IMR-90 (cell line): Measurements from ENCODE around the gene SNRPB. TPM values are rescaled to one million over a fixed set of nuclear protein-coding genes. Genes with fewer than 3 reads are reported as not detected.

ENCODE experiments used
- ATAC-seq: fragments of 200-7000 bp; cut with Tn5 transposase; 2 replicates; pipeline ENCODE4 v1.9.1; 2020; ENCODE audit warnings: low read depth, mild to moderate bottlenecking, moderate library complexity
- BruUV-seq: library from RNA; stranded (reverse); fragments of 400-500 nt; replicated peaks from 2 replicates; lab custom pipeline; 2021; lab: Mats Ljungman, UMichigan
- CTCF ChIA-PET: fragments of 300-600 bp; formaldehyde crosslinking; extraction: SDS; loops from one replicate; lab custom pipeline; 2021; ENCODE audit warnings: antibody characterized with exemption; lab: Yijun Ruan, JAX
- POLR2A ChIA-PET: fragments of 300-600 bp; sonication (Branson Sonifier 250); formaldehyde crosslinking; loops from one replicate; lab custom pipeline; 2022; ENCODE audit warnings: antibody characterized with exemption; ENCODE audit not compliant: unreplicated experiment; lab: Charles Lee
- DNase-seq: peaks from one replicate; pipeline ENCODE4 v3.0.0; 2013
- H2AFZ ChIP-seq: replicated peaks from 2 replicates; pipeline ENCODE3; 2013; ENCODE audit warnings: low read length, mild to moderate bottlenecking; ENCODE audit not compliant: poor library complexity
- H2AK5ac ChIP-seq: 2 replicates; pipeline ENCODE4 v1.6.1; 2013; ENCODE audit warnings: low read depth, low read length, inconsistent platforms
- H2AK9ac ChIP-seq: replicated peaks from 2 replicates; pipeline ENCODE3; 2013; ENCODE audit warnings: mild to moderate bottlenecking, low read depth, low read length, moderate library complexity; ENCODE audit not compliant: poor library complexity
- H2BK120ac ChIP-seq: 2 replicates; pipeline ENCODE4 v1.6.1; 2013; ENCODE audit warnings: low read depth, low read length, inconsistent platforms
- H2BK15ac ChIP-seq: 3 replicates; pipeline ENCODE4 v1.6.1; 2013; ENCODE audit warnings: low read depth, low read length, inconsistent platforms
- H2BK20ac ChIP-seq: 2 replicates; pipeline ENCODE4 v1.6.1; 2013; ENCODE audit warnings: low read depth, mild to moderate bottlenecking, inconsistent platforms, low read length, moderate library complexity
- H2BK5ac ChIP-seq: 2 replicates; pipeline ENCODE4 v1.6.1; 2013; ENCODE audit warnings: mild to moderate bottlenecking, low read depth, low read length, inconsistent platforms; ENCODE audit not compliant: poor library complexity, severe bottlenecking
- H3K14ac ChIP-seq: replicated peaks from 2 replicates; pipeline ENCODE4 v1.6.1; 2013; ENCODE audit warnings: low read depth, low read length, inconsistent platforms
- H3K18ac ChIP-seq: 2 replicates; pipeline ENCODE4 v1.6.1; 2013; ENCODE audit warnings: low read depth, low read length, control low read depth
- H3K23ac ChIP-seq: 2 replicates; pipeline ENCODE4 v1.6.1; 2013; ENCODE audit warnings: low read depth, low read length, inconsistent platforms
- H3K27ac ChIP-seq: 2 replicates; pipeline ENCODE4 v1.5.1; 2013; ENCODE audit warnings: mild to moderate bottlenecking, control low read depth, low read length; ENCODE audit not compliant: insufficient read depth
- H3K27me3 ChIP-seq: 2 replicates; pipeline ENCODE4 v1.6.1; 2013; ENCODE audit warnings: low read length; ENCODE audit not compliant: control insufficient read depth, insufficient read depth
- H3K36me3 ChIP-seq: 2 replicates; pipeline ENCODE4 v1.6.1; 2013; ENCODE audit warnings: low read length, mixed read lengths; ENCODE audit not compliant: control insufficient read depth, insufficient read depth
- H3K4ac ChIP-seq: 2 replicates; pipeline ENCODE4 v1.6.1; 2013; ENCODE audit warnings: low read depth, low read length, inconsistent platforms
- H3K4me1 ChIP-seq: 2 replicates; pipeline ENCODE4 v1.6.1; 2013; ENCODE audit warnings: low read length, mixed read lengths; ENCODE audit not compliant: control insufficient read depth, insufficient read depth
- H3K4me2 ChIP-seq: 2 replicates; pipeline ENCODE4 v1.6.1; 2013; ENCODE audit warnings: low read depth, mild to moderate bottlenecking, control low read depth, low read length, moderate library complexity
- H3K4me3 ChIP-seq: 2 replicates; pipeline ENCODE4 v1.5.1; 2013; ENCODE audit warnings: low read depth, mild to moderate bottlenecking, control low read depth, low read length, moderate library complexity; ENCODE audit not compliant: insufficient read depth
- H3K56ac ChIP-seq: 2 replicates; pipeline ENCODE4 v1.6.1; 2013; ENCODE audit warnings: low read length, inconsistent platforms; ENCODE audit not compliant: insufficient read depth; ENCODE audit errors: extremely low read depth
- H3K79me1 ChIP-seq, 2 experiments: 2 replicates each; pipeline ENCODE4 v1.6.1; 2013; ENCODE audit warnings: low read length in 2 of 2, inconsistent platforms in 1 of 2, low read depth in 1 of 2
- H3K9ac ChIP-seq: 2 replicates; pipeline ENCODE4 v1.6.1; 2013; ENCODE audit warnings: low read depth, low read length, control low read depth
- H3K9me1 ChIP-seq: 2 replicates; pipeline ENCODE4 v1.6.1; 2013; ENCODE audit warnings: low read length, inconsistent platforms; ENCODE audit not compliant: insufficient read depth
- H3K9me3 ChIP-seq: 2 replicates; pipeline ENCODE4 v1.6.1; 2013; ENCODE audit warnings: low read length; ENCODE audit not compliant: control insufficient read depth, insufficient read depth
- H4K20me1 ChIP-seq: 2 replicates; pipeline ENCODE4 v1.6.1; 2013; ENCODE audit warnings: low read length, inconsistent platforms; ENCODE audit not compliant: insufficient read depth
- H4K5ac ChIP-seq: 2 replicates; pipeline ENCODE4 v1.6.1; 2013; ENCODE audit warnings: mild to moderate bottlenecking, low read depth, low read length, control low read depth
- H4K8ac ChIP-seq, 2 experiments: 2 replicates each; pipeline ENCODE4 v1.6.1; 2013; ENCODE audit warnings: low read depth in 2 of 2, low read length in 2 of 2, control low read depth in 1 of 2, inconsistent platforms in 1 of 2
- H4K91ac ChIP-seq: 2 replicates; pipeline ENCODE4 v1.6.1; 2013; ENCODE audit warnings: low read depth, low read length, inconsistent platforms; ENCODE audit not compliant: insufficient read depth
- POLR2A ChIP-seq: IDR thresholded peaks from 2 replicates; pipeline ENCODE4 v1.6.1; 2012; ENCODE audit warnings: mild to moderate bottlenecking, low read depth, low read length
- WGBS, 2 experiments: methylation state at CpG; one replicate each; pipeline versions ENCODE4 v1.1.5 to v1.1.7; 2013; ENCODE audit warnings: missing lambda C conversion rate in 2 of 2; ENCODE audit not compliant: insufficient read length in 1 of 2; ENCODE audit errors: extremely low coverage in 2 of 2; 5-methylcytosine and 5-hydroxymethylcytosine counted together
- dilution Hi-C: fragments of 300-500 bp; cut with HindIII; formaldehyde crosslinking; loops from one replicate; pipeline ENCODE4 v1.14.3; 2018; ENCODE audit warnings: low sequenced_read_pairs; ENCODE audit not compliant: unreplicated experiment
- in situ Hi-C: fragments of 300-500 bp; cut with MboI; formaldehyde crosslinking; loops from 3 replicates; pipeline ENCODE4 v1.14.3; 2019; ENCODE audit warnings: low sequenced_read_pairs, inconsistent platforms, mixed read lengths
- intact Hi-C: fragments of 100-400 bp; cut with micrococcal nuclease; formaldehyde crosslinking; loops from 2 replicates; pipeline ENCODE4 v1.10.0; 2022
- polyA plus RNA-seq, 3 experiments: library from polyadenylated mRNA; depleted of rRNA; stranded (reverse); fragments of >200 nt; gene quantifications; 2 replicates each; pipeline ENCODE4 v1.2.3, GENCODE V29; 2012; ENCODE audit warnings: low replicate concordance in 1 of 3
- total RNA-seq: library from RNA; depleted of rRNA; stranded (reverse); fragments of >200 nt; gene quantifications from 2 replicates; pipeline ENCODE4 v1.2.3, GENCODE V29; 2012
- TF ChIP-seq, protein P1 (sequence below): fragments of 150-350 bp; IDR thresholded peaks from 2 replicates; pipeline ENCODE4 v1.6.1; 2017; ENCODE audit warnings: mild to moderate bottlenecking, antibody characterized with exemption, low read length, low read depth

SNRPB gene
- total and polyA plus RNA-seq, 2 of the 4 experiments (the other 2 are of a cell fraction): 103 to 214 TPM

DNA sequence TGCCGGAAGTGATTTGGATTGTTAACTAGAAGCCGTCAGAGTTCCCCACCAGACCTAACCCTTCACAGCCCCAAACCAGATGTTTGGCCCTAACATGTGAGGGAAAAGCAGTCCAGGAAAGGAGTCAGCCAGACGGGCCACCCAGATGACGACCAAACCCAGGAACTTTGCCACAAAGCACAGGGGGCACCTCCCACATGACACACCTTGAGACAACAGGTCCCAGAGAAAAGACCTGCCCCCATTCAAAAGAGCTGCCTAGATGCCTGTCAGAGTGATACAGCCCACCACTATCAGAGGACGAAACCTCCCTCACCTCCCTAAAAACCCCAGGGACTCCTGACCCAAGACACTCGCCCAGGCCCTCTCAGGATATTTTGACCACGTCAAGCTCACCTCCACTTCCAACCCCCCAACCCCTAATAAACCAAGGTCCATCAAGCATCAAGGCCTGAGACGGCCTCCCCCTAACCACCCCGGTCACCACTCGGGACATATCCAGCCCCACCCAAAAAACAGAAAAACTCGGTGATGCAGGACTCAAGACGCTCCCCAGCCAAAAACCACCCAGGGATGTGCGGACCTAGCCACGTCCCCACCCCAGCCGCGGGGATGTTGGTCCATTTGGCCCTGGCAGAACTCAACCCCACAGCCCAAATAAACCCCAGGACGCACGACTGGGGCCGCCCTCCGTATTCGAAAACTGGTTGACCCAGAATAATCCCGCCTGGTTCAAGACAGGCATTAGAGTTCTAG is 37.5 kb upstream of the SNRPB start:
- Histone ChIP-seq H2BK5ac (peak overlapping the region; percentile 61), H3K4me1 (peaks cover 2% of the 10 kb centered on the region; the same call in 1 of the 2 replicates), H2AK9ac (peak overlapping the region; percentile 73), H3K9ac (peak overlapping the region; percentile 85), H2AFZ (peak overlapping the region; percentile 98), H4K5ac (peak overlapping the region; percentile 18; the same call in 1 of the 2 replicates), H2AK5ac (peak overlapping the region; percentile 62; the same call in 1 of the 2 replicates), H2BK20ac (no peak overlapping the region), H3K79me1 (peaks cover 5 to 26% of the 10 kb centered on the region in 2 experiments; a peak in 3 of 4 replicates), H3K36me3 (no peaks in the 10 kb centered on the region), H4K8ac (peak overlapping the region; percentile 91 to 99), H3K56ac (peak overlapping the region; percentile 51; the same call in 1 of the 2 replicates), H3K9me3 (no peaks in the 10 kb centered on the region), H3K4me3 (peak overlapping the region; percentile 77), H4K20me1 (no peaks in the 10 kb centered on the region), H3K4me2 (peak overlapping the region; percentile 94), H3K23ac (peak overlapping the region; percentile 87), H4K91ac (peak overlapping the region; percentile 45), H3K27me3 (no peaks in the 10 kb centered on the region), H2BK120ac (no peak overlapping the region), H3K14ac (peak overlapping the region; percentile 98), H3K27ac (peak overlapping the region; percentile 81), H3K9me1 (peaks cover 3% of the 10 kb centered on the region), H2BK15ac (no peak overlapping the region), H3K4ac (peak overlapping the region; percentile 96), H3K18ac (no peak overlapping the region)
- DNase-seq: peak; percentile 47
- ChIA-PET CTCF (no interaction called here), POLR2A (no interaction called here)
- in situ Hi-C loops: loop anchor here (25.0 kb wide), 1 partner anchor 329 kb away; the partner anchor contains the start of genes PCED1A and VPS16
- TF ChIP-seq, protein P1, sequence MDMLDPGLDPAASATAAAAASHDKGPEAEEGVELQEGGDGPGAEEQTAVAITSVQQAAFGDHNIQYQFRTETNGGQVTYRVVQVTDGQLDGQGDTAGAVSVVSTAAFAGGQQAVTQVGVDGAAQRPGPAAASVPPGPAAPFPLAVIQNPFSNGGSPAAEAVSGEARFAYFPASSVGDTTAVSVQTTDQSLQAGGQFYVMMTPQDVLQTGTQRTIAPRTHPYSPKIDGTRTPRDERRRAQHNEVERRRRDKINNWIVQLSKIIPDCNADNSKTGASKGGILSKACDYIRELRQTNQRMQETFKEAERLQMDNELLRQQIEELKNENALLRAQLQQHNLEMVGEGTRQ: no peak
- peak; percentile 6; the same call in 1 of the 2 replicates for TF ChIP-seq POLR2A
- intact Hi-C loops: loop anchor here (2.0 kb wide), 1 partner anchor 17 kb away; no protein-coding TSS in a partner anchor
- dilution Hi-C loops: no loop called here
- no TSS peak for BruUV-seq
- peak; percentile 32 for ATAC-seq
- 0% methylated on average over 8 of the region's 22 CpGs; no CpG with 5 or more reads in 1 of the 2 experiments for WGBS, 2 experiments
